GM19463 (cell line): ENCODE data around the gene SMIM17.
"Not testable (repeated sequence)": the region's sequence is repeated elsewhere in the genome, so short reads cannot be mapped to it uniquely, and the experiment has no call there.

Experiments
- ATAC-seq: cut with Tn5 transposase; IDR thresholded peaks from one replicate; pipeline ENCODE4 v1.9.1; 2021; ENCODE audit warnings: mild to moderate bottlenecking, moderate library complexity; ENCODE audit not compliant: unreplicated experiment

SMIM17 gene

GRCh38 chr19:56654151-56654550 is 11.2 kb downstream of the SMIM17 start:
- ATAC-seq, result no peak

GRCh38 chr19:56660381-56661107 is 17.6 kb downstream of the SMIM17 start:
- ATAC-seq, result no peak

GRCh38 chr19:56661248-56661647 is 18.3 kb downstream of the SMIM17 start:
- ATAC-seq, result no peak

- no peak for ATAC-seq
These were observed 21.1 kb downstream of the SMIM17 start for GRCh38 chr19:56663931-56664500.

- ATAC-seq, result no peak
These were observed 21.6 kb downstream of the SMIM17 start for GRCh38 chr19:56664511-56664910.

GRCh38 chr19:56667311-56667870 is 24.4 kb downstream of the SMIM17 start:
- no peak for ATAC-seq

GRCh38 chr19:56668676-56669075 is 25.7 kb downstream of the SMIM17 start:
- no peak for ATAC-seq

- no peak for ATAC-seq
These were observed 27.5 kb downstream of the SMIM17 start for GRCh38 chr19:56670401-56670960.

GRCh38 chr19:56670961-56671612 is 28.1 kb downstream of the SMIM17 start:
- ATAC-seq, result no peak

GRCh38 chr19:56671613-56671994 is 28.6 kb downstream of the SMIM17 start, which contains the start of gene ZNF835:
Gene ZNF835, minus strand, starts transcription at chr19:56671757. Its CDS starts 6,559 bp downstream, at chr19:56665198.
- no peak for ATAC-seq

GRCh38 chr19:56672610-56673009 is 29.7 kb downstream of the SMIM17 start:
- not testable (repeated sequence) for ATAC-seq

- no peak for ATAC-seq
These were observed 35.2 kb downstream of the SMIM17 start for GRCh38 chr19:56678205-56678604.

- no peak for ATAC-seq
These were observed 38.7 kb downstream of the SMIM17 start for GRCh38 chr19:56681702-56682101.

GRCh38 chr19:56683116-56683515 is 40.2 kb downstream of the SMIM17 start:
- ATAC-seq, result no peak

GRCh38 chr19:56687031-56687430 is 44.1 kb downstream of the SMIM17 start:
- no peak for ATAC-seq

GRCh38 chr19:56689198-56689597 is 46.2 kb downstream of the SMIM17 start:
- ATAC-seq, result no peak

- no peak for ATAC-seq
These were observed 47.7 kb downstream of the SMIM17 start for GRCh38 chr19:56690670-56691069.

- no peak for ATAC-seq
These were observed 49.4 kb downstream of the SMIM17 start for GRCh38 chr19:56692206-56692895.

- no peak for ATAC-seq
These were observed 56.6 kb downstream of the SMIM17 start for GRCh38 chr19:56699552-56699951.

GRCh38 chr19:56701895-56702294 is 58.9 kb downstream of the SMIM17 start:
- ATAC-seq, result no peak

- ATAC-seq, result no peak
These were observed 63.0 kb downstream of the SMIM17 start for GRCh38 chr19:56705939-56706338.
